HepG2 (cell line): Measurements from ENCODE around the gene FKBP1A.
"Not testable (repeated sequence)": the region's sequence is repeated elsewhere in the genome, so short reads cannot be mapped to it uniquely, and the experiment has no call there.

Source experiments
- JUND ChIP-seq: sonication (generic); formaldehyde crosslinking; IDR thresholded peaks from 2 replicates; pipeline ENCODE4 v1.8.0; 2022; ENCODE audit warnings: mild to moderate bottlenecking, missing genetic modification reagents
- POLR2AphosphoS5 ChIP-seq: IDR thresholded peaks from 2 replicates; pipeline ENCODE4 v1.6.1; 2012; ENCODE audit warnings: low read depth, low read length
- TBP ChIP-seq: sonication (generic); formaldehyde crosslinking; IDR thresholded peaks from 2 replicates; pipeline ENCODE4 v1.5.0; 2020; ENCODE audit warnings: missing genetic modification reagents
- TOE1 ChIP-seq: sonication (generic); formaldehyde crosslinking; IDR thresholded peaks from 2 replicates; pipeline ENCODE4 v1.4.0; 2020; ENCODE audit warnings: mild to moderate bottlenecking, missing genetic modification reagents
- ZNF331 ChIP-seq: sonication (generic); formaldehyde crosslinking; IDR thresholded peaks from 2 replicates; pipeline ENCODE4 v1.4.0; 2020; ENCODE audit warnings: missing genetic modification reagents
- ZNF570 ChIP-seq: sonication (generic); formaldehyde crosslinking; IDR thresholded peaks from 2 replicates; pipeline ENCODE4 v1.4.0; 2020; ENCODE audit warnings: mild to moderate bottlenecking, missing genetic modification reagents, borderline replicate concordance
- ZSCAN12 ChIP-seq: sonication (generic); formaldehyde crosslinking; IDR thresholded peaks from 2 replicates; pipeline ENCODE4 v1.9.0; 2021; ENCODE audit warnings: mild to moderate bottlenecking, missing genetic modification reagents
- TF ChIP-seq, protein P1 (sequence below): IDR thresholded peaks from 2 replicates; pipeline ENCODE4 v1.6.1; 2016; ENCODE audit warnings: missing compliant biosample characterization, missing genetic modification reagents, borderline replicate concordance
- TF ChIP-seq, protein P2 (sequence below): IDR thresholded peaks from 2 replicates; pipeline ENCODE4 v1.6.1; 2016; ENCODE audit warnings: mild to moderate bottlenecking, missing biosample characterization, missing genetic modification reagents

DNA sequence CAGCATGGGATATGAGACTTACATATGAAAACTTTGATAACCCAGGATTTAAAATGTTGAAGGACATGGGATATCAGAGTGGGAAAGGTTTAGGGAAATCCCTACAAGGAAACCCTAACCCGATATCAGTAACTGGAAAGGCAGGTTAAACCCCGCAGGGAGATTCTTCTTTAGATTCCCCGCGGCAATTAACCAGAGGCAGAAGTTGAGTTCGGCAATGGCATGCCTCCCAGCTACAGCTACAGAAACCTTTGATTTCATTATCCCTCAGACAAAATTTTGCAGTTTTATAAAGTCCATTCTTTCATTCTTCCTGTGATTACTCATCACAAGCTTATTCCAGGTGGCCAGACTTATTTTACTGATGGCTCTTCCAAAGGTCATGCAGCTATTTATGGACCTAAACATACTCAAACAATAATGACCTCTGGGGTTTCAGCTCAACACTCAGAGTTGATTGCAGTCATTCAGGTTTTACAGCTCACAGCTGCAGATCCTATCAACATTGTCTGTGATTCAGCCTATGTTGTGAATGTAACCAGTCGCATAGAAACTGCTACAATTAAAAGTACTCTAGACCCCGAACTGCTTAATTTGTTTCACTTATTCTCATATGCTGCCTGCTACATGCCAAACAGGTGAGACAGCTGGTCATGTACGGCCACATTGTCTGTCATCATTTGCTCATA is 7.0 kb upstream of the FKBP1A start:
- not testable (repeated sequence) for TF ChIP-seq TOE1 (CRISPR knock-in tag); POLR2AphosphoS5; ZNF331 (CRISPR knock-in tag); ZNF570 (CRISPR knock-in tag); JUND (CRISPR knock-in tag); ZSCAN12 (CRISPR knock-in tag); TBP (CRISPR knock-in tag)
- TF ChIP-seq, protein P1, sequence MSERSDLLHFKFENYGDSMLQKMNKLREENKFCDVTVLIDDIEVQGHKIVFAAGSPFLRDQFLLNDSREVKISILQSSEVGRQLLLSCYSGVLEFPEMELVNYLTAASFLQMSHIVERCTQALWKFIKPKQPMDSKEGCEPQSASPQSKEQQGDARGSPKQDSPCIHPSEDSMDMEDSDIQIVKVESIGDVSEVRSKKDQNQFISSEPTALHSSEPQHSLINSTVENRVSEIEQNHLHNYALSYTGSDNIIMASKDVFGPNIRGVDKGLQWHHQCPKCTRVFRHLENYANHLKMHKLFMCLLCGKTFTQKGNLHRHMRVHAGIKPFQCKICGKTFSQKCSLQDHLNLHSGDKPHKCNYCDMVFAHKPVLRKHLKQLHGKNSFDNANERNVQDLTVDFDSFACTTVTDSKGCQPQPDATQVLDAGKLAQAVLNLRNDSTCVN (CRISPR knock-in tag): not testable (repeated sequence)
- TF ChIP-seq, protein P2, sequence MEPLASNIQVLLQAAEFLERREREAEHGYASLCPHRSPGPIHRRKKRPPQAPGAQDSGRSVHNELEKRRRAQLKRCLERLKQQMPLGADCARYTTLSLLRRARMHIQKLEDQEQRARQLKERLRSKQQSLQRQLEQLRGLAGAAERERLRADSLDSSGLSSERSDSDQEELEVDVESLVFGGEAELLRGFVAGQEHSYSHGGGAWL (CRISPR knock-in tag): not testable (repeated sequence)
